ENCODE measurements around the gene KIF2A. TPM values are rescaled to one million over a fixed set of nuclear protein-coding genes. Genes with fewer than 3 reads are reported as not detected.
"Not testable (repeated sequence)": the region's sequence is repeated elsewhere in the genome, so short reads cannot be mapped to it uniquely, and the experiment has no call there.

KIF2A gene
- total RNA-seq, 5 donors from 2014 or later (not counting 1 experiment from before 2014, with no cell fraction given) = 99.8 to 122 (median 107) TPM

DNA sequence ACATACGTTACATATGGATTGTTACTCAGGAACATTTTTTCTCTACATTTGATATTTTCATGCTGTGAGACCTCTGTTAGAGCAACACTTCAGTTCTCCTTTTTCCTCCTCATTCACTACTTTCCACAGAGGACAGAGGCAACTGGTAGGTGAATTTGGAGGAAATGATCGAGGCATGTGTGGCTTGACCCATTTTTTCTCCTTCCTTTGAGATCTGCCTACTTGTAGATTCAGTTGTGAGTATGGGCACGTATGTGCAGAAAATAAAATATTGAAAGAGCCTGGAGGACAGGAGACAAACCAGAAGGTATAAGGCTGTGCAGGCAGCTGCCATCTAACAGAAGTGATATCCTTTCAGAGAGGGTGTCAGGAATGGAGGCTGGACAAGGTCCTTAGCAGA lies 19.2 kb upstream of the KIF2A start:
- H3K4me1 Mint-ChIP-seq = peaks cover 38 to 63% (median 44%) of the 10 kb centered on the region in 3 donors
- H3K27me3 Mint-ChIP-seq = no peaks in the 10 kb centered on the region
- peaks cover 7% of the 10 kb centered on the region for H3K36me3 Mint-ChIP-seq
- no peak overlapping the region for H3K4me3 Mint-ChIP-seq
- no peaks in the 10 kb centered on the region for H3K27me3 ChIP-seq (replicated peaks in 1 of 2; ENCODE audit: control insufficient read depth in 2 of 2, extremely low read depth in 1 of 2, insufficient read depth in 2 of 2, low read length in 1 of 2)
- peak in 1 of 4 experiments; percentile 33 for ATAC-seq (replicated peaks in 1 of 4)
- no peak overlapping the region for H3K4me3 ChIP-seq (ENCODE audit: control insufficient read depth in 1 of 2, extremely low read depth in 1 of 2, low read length in 1 of 2)
- no peak for DNase-seq
- H3K27ac ChIP-seq (ENCODE audit: low read length) = peak overlapping the region; percentile 32
- no peaks in the 10 kb centered on the region for H3K9me3 ChIP-seq
- H3K9me3 Mint-ChIP-seq = peaks cover 0 to 9% (median 0%) of the 10 kb centered on the region in 3 donors
- ChIA-PET POLR2A (interaction anchor here in 1 of 2 donors (0.7 kb wide), 1 partner anchor 50 kb away, joined by 3 read pairs; no protein-coding TSS in a partner anchor), CTCF (no interaction called here)
- peaks cover 0 to 24% of the 10 kb centered on the region in 2 experiments for H3K4me1 ChIP-seq (ENCODE audit: control insufficient read depth in 1 of 2, extremely low read depth in 1 of 2, insufficient read depth in 2 of 2, low read length in 2 of 2)
- H3K36me3 ChIP-seq (ENCODE audit: control insufficient read depth in 2 of 2, extremely low read depth in 1 of 2, insufficient read depth in 1 of 2, low read length in 1 of 2) = no peaks in the 10 kb centered on the region
- H3K27ac Mint-ChIP-seq = peak overlapping the region; percentile 68 to 77
- WGBS (ENCODE audit: insufficient coverage) = 20% methylated on average over 1 of the region's 3 CpGs

DNA sequence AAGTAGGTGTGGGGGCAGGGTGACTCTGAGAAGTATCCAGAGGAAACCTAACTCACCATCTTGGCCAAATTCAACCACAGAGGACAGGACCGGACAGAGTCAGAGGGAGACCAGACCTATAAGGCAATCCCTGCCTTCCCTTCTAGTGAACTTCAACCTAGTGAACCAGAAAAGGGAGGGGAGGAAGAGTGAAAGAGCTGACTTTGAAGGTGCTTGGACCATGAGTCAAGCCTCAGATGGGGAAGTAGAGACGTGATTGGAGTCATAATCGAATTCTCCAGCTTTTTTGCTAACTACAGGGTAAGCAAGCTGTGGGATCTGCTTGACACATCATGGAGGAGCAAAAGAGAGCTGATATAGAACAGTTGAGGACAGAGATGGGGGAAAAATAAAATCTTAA lies 18.8 kb upstream of the KIF2A start:
- H3K9me3 Mint-ChIP-seq = peaks cover 0 to 9% (median 0%) of the 10 kb centered on the region in 3 donors
- H3K27me3 Mint-ChIP-seq = no peaks in the 10 kb centered on the region
- DNase-seq = no peak
- no peak overlapping the region for H3K4me3 Mint-ChIP-seq
- peak overlapping the region; percentile 68 to 77 for H3K27ac Mint-ChIP-seq
- no CpG with 5 or more reads among the region's 3 CpGs for WGBS (ENCODE audit: insufficient coverage)
- CTCF ChIA-PET = interaction anchor here in 1 of 2 donors (1.6 kb wide), 1 partner anchor 67 kb away, joined by 4 read pairs; no protein-coding TSS in a partner anchor
- no peak overlapping the region for H3K4me3 ChIP-seq (ENCODE audit: control insufficient read depth in 1 of 2, extremely low read depth in 1 of 2, low read length in 1 of 2)
- no peak for ATAC-seq (replicated peaks in 1 of 4)
- H3K9me3 ChIP-seq = no peaks in the 10 kb centered on the region
- no peaks in the 10 kb centered on the region for H3K36me3 ChIP-seq (ENCODE audit: control insufficient read depth in 2 of 2, extremely low read depth in 1 of 2, insufficient read depth in 1 of 2, low read length in 1 of 2)
- H3K4me1 Mint-ChIP-seq = peaks cover 42 to 67% (median 48%) of the 10 kb centered on the region in 3 donors
- H3K4me1 ChIP-seq (ENCODE audit: control insufficient read depth in 1 of 2, extremely low read depth in 1 of 2, insufficient read depth in 2 of 2, low read length in 2 of 2) = peaks cover 0 to 28% of the 10 kb centered on the region in 2 experiments
- H3K36me3 Mint-ChIP-seq = peaks cover 7% of the 10 kb centered on the region
- peak overlapping the region; percentile 32 for H3K27ac ChIP-seq (ENCODE audit: low read length)
- H3K27me3 ChIP-seq (replicated peaks in 1 of 2; ENCODE audit: control insufficient read depth in 2 of 2, extremely low read depth in 1 of 2, insufficient read depth in 2 of 2, low read length in 1 of 2) = no peaks in the 10 kb centered on the region
- POLR2A ChIA-PET = interaction anchor here in 1 of 2 donors (0.7 kb wide), 1 partner anchor 49 kb away, joined by 3 read pairs; no protein-coding TSS in a partner anchor

DNA sequence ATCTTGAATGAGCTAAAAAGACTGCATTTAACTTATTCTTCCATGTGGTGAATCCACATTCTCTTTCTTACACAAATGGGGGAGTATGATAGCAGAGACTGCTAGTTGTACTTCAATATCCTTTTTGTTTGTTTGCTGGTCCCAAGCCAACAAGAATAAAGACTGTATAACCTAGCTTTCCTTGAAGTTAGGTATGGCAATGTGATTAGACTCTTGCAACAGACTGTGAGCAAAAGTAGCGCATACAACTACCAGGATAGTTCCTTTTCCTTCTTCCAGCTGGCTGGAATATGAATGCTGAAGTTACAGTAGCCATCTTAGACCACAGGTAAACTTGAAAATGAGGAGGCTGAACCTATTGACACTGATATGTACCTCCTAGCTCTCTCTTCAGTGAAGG lies 17.9 kb upstream of the KIF2A start:
- Histone ChIP-seq H3K36me3 (ENCODE audit: control insufficient read depth in 2 of 2, extremely low read depth in 1 of 2, insufficient read depth in 1 of 2, low read length in 1 of 2) (no peaks in the 10 kb centered on the region), H3K27ac (ENCODE audit: low read length) (no peak overlapping the region), H3K27me3 (replicated peaks in 1 of 2; ENCODE audit: control insufficient read depth in 2 of 2, extremely low read depth in 1 of 2, insufficient read depth in 2 of 2, low read length in 1 of 2) (no peaks in the 10 kb centered on the region), H3K4me3 (ENCODE audit: control insufficient read depth in 1 of 2, extremely low read depth in 1 of 2, low read length in 1 of 2) (no peak overlapping the region), H3K4me1 (ENCODE audit: control insufficient read depth in 1 of 2, extremely low read depth in 1 of 2, insufficient read depth in 2 of 2, low read length in 2 of 2) (peaks cover 0 to 31% of the 10 kb centered on the region in 2 experiments), H3K9me3 (no peaks in the 10 kb centered on the region)
- ChIA-PET POLR2A (interaction anchor here in 1 of 2 donors (0.6 kb wide), 1 partner anchor 64 kb away, joined by 3 read pairs; no protein-coding TSS in a partner anchor), CTCF (interaction anchor here (0.6 to 1.6 kb wide), 2 partner anchors 40 to 66 kb away, joined by 4 read pairs; no protein-coding TSS in a partner anchor)
- DNase-seq = no peak
- Mint-ChIP-seq H3K4me3 (no peak overlapping the region), H3K4me1 (peaks cover 50 to 75% (median 57%) of the 10 kb centered on the region in 3 donors), H3K9me3 (peaks cover 0 to 13% (median 0%) of the 10 kb centered on the region in 3 donors), H3K36me3 (peaks cover 11% of the 10 kb centered on the region), H3K27ac (peak overlapping the region in 1 of 2 donors; percentile 58), H3K27me3 (no peaks in the 10 kb centered on the region)
- ATAC-seq (replicated peaks in 1 of 4) = no peak
- 100% methylated on average over 1 of the region's 1 CpG for WGBS (ENCODE audit: insufficient coverage)

DNA sequence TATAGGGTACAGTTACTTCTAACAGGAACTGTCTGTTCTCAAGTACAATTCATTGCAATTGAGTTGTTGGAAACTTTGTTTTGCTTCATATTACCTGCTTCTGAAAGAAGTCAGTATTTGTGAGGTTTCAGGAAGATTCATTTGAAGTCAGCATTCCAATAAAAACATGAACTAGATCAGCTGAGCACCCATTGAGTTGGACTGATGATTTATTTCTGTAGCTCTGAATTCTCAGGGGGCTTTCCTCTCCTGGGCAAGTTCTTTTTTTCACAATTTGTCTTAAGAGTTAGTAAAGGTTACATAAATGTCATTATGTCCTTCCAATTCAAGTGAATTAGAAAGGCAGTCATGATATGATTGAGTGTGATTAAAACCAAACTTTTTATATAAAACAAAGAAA lies 16.2 kb upstream of the KIF2A start:
- H3K27ac ChIP-seq (ENCODE audit: low read length) = no peak overlapping the region
- no peaks in the 10 kb centered on the region for H3K9me3 ChIP-seq
- Mint-ChIP-seq H3K27me3 (no peaks in the 10 kb centered on the region), H3K4me1 (peaks cover 48 to 83% (median 53%) of the 10 kb centered on the region in 3 donors), H3K27ac (peak overlapping the region in 1 of 2 donors; percentile 23), H3K4me3 (no peak overlapping the region), H3K9me3 (peaks cover 0 to 13% (median 0%) of the 10 kb centered on the region in 3 donors), H3K36me3 (peaks cover 11% of the 10 kb centered on the region)
- H3K36me3 ChIP-seq (ENCODE audit: control insufficient read depth in 2 of 2, extremely low read depth in 1 of 2, insufficient read depth in 1 of 2, low read length in 1 of 2) = no peaks in the 10 kb centered on the region
- no peak for ATAC-seq (replicated peaks in 1 of 4)
- no peak for DNase-seq
- POLR2A ChIA-PET = no interaction called here
- no peak overlapping the region for H3K4me3 ChIP-seq (ENCODE audit: control insufficient read depth in 1 of 2, extremely low read depth in 1 of 2, low read length in 1 of 2)
- H3K4me1 ChIP-seq (ENCODE audit: control insufficient read depth in 1 of 2, extremely low read depth in 1 of 2, insufficient read depth in 2 of 2, low read length in 2 of 2) = peaks cover 0 to 31% of the 10 kb centered on the region in 2 experiments
- CTCF ChIA-PET = interaction anchor here (0.6 to 1.4 kb wide), 4 partner anchors 22 to 60 kb away, joined by 3 to 4 read pairs (median 3); no protein-coding TSS in a partner anchor
- H3K27me3 ChIP-seq (replicated peaks in 1 of 2; ENCODE audit: control insufficient read depth in 2 of 2, extremely low read depth in 1 of 2, insufficient read depth in 2 of 2, low read length in 1 of 2) = no peaks in the 10 kb centered on the region

DNA sequence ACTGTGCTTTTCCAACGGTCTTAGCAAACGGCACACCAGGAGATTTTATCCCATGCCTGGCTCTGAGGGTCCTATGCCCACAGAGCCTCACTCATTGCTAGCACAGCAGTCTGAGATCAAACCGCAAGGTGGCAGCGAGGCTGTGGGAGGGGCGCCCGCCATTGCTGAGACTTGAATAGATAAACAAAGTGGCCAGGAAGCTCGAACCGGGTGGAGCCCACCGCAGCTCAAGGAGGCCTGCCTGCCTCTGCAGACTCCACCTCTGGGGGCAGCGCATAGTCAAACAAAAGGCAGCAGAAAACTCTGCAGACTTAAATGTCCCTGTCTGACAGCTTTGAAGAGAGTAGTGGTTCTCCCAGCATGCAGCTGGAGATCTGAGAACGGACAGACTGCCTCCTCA lies 14.2 kb upstream of the KIF2A start:
- ChIA-PET POLR2A (interaction anchor here in 1 of 2 donors (0.5 kb wide), 1 partner anchor 14 kb away, joined by 3 read pairs; the partner anchor contains the start of gene KIF2A), CTCF (interaction anchor here (0.6 to 1.9 kb wide), 16 partner anchors 8 to 1342 kb away, joined by 3 to 12 read pairs (median 4); partner anchors contain the start of gene KIF2A (in 1 of the 2))
- DNase-seq (peak; percentile 49 to 85 (median 76)), ATAC-seq (replicated peaks in 1 of 4) (peak in 1 of 4 experiments; percentile 30)
- peaks cover 5 to 35% of the 10 kb centered on the region in 2 experiments for H3K4me1 ChIP-seq (ENCODE audit: control insufficient read depth in 1 of 2, extremely low read depth in 1 of 2, insufficient read depth in 2 of 2, low read length in 2 of 2)
- peaks cover 29 to 74% (median 40%) of the 10 kb centered on the region in 3 donors for H3K4me1 Mint-ChIP-seq
- not testable (repeated sequence) for H3K4me3 ChIP-seq (ENCODE audit: control insufficient read depth in 1 of 2, extremely low read depth in 1 of 2, low read length in 1 of 2); H3K27me3 Mint-ChIP-seq; H3K36me3 Mint-ChIP-seq; H3K27ac ChIP-seq (ENCODE audit: low read length); H3K36me3 ChIP-seq (ENCODE audit: control insufficient read depth in 2 of 2, extremely low read depth in 1 of 2, insufficient read depth in 1 of 2, low read length in 1 of 2); H3K27me3 ChIP-seq (replicated peaks in 1 of 2; ENCODE audit: control insufficient read depth in 2 of 2, extremely low read depth in 1 of 2, insufficient read depth in 2 of 2, low read length in 1 of 2); H3K9me3 ChIP-seq; H3K9me3 Mint-ChIP-seq
- peak overlapping the region; percentile 31 to 68 (median 65) for H3K4me3 Mint-ChIP-seq
- peak overlapping the region; percentile 80 to 90 for H3K27ac Mint-ChIP-seq
- WGBS (ENCODE audit: insufficient coverage) = 23% methylated on average over 8 of the region's 11 CpGs

DNA sequence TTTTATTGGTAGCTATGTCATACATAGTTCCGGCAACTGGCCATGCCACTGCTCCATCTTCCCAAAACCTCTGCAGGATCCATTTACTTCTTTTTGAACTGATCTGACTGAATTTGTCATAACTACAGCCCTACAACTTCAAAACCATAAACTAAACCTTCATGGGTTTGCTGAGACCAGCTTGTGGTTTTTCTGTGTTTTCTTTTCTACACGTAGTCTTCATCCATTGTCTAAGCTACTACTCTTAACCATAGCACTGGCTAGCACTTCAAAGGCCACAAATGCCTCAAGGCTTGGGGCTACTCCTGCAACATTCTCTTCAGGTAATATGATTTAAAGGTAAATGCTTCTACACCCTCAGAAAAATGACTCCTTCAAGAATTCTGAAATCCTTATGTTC lies 9.0 kb upstream of the KIF2A start:
- Mint-ChIP-seq H3K4me3 (peak overlapping the region in 1 of 3 donors; percentile 29), H3K36me3 (peaks cover 4% of the 10 kb centered on the region), H3K27me3 (no peaks in the 10 kb centered on the region), H3K4me1 (peaks cover 43 to 73% (median 54%) of the 10 kb centered on the region in 3 donors), H3K27ac (peak overlapping the region; percentile 53 to 78), H3K9me3 (peaks cover 0 to 4% (median 0%) of the 10 kb centered on the region in 3 donors)
- Histone ChIP-seq H3K9me3 (no peaks in the 10 kb centered on the region), H3K4me3 (ENCODE audit: control insufficient read depth in 1 of 2, extremely low read depth in 1 of 2, low read length in 1 of 2) (no peak overlapping the region), H3K36me3 (ENCODE audit: control insufficient read depth in 2 of 2, extremely low read depth in 1 of 2, insufficient read depth in 1 of 2, low read length in 1 of 2) (no peaks in the 10 kb centered on the region), H3K27ac (ENCODE audit: low read length) (no peak overlapping the region), H3K27me3 (replicated peaks in 1 of 2; ENCODE audit: control insufficient read depth in 2 of 2, extremely low read depth in 1 of 2, insufficient read depth in 2 of 2, low read length in 1 of 2) (no peaks in the 10 kb centered on the region), H3K4me1 (ENCODE audit: control insufficient read depth in 1 of 2, extremely low read depth in 1 of 2, insufficient read depth in 2 of 2, low read length in 2 of 2) (peaks cover 37 to 46% of the 10 kb centered on the region in 2 experiments)
- WGBS (ENCODE audit: insufficient coverage) = 83% methylated on average over 1 of the region's 2 CpGs
- ChIA-PET POLR2A (interaction anchor here in 1 of 2 donors (0.6 to 1.0 kb wide), 3 partner anchors 9 to 965 kb away, joined by 3 read pairs; partner anchors contain the start of gene KIF2A), CTCF (interaction anchor here (0.8 to 2.4 kb wide), 6 partner anchors 9 to 107 kb away, joined by 3 to 17 read pairs (median 4); partner anchors contain the start of genes DIMT1 (in 1 of the 2) and KIF2A (in 1 of the 2))
- DNase-seq (peak in 1 of 35 experiments; percentile 46), ATAC-seq (replicated peaks in 1 of 4) (peak in 1 of 4 experiments; percentile 64)

Measured in T-cell (primary cell).